Caco-2 (cell line): ENCODE results near the gene SEC14L5. TPM values are rescaled to one million over a fixed set of nuclear protein-coding genes. Genes with fewer than 3 reads are reported as not detected.

Experiments
- BruUV-seq: library from RNA; stranded (reverse); fragments of 400-500 nt; replicated peaks from 2 replicates; lab custom pipeline; 2021; lab: Mats Ljungman, UMichigan
- CTCF ChIA-PET: fragments of 300-600 bp; sonication (Branson Sonifier 250); formaldehyde crosslinking; loops from one replicate; lab custom pipeline; 2022; ENCODE audit warnings: antibody characterized with exemption; lab: Charles Lee
- POLR2A ChIA-PET: fragments of 300-600 bp; sonication (Branson Sonifier 250); formaldehyde crosslinking; loops from one replicate; lab custom pipeline; 2022; ENCODE audit warnings: antibody characterized with exemption; lab: Charles Lee
- DNase-seq, 2 experiments: peaks; one replicate each; pipeline versions ENCODE4 v3.0.0 to v3.0.0-alpha.2; 2020 to 2022
- H3K27me3 ChIP-seq: replicated peaks from 2 replicates; pipeline ENCODE4 v1.6.0; 2011; ENCODE audit warnings: low read length; ENCODE audit not compliant: control insufficient read depth, insufficient read depth
- H3K36me3 ChIP-seq: 2 replicates; pipeline ENCODE4 v1.5.1; 2011; ENCODE audit warnings: low read length; ENCODE audit not compliant: control insufficient read depth, insufficient read depth
- H3K4me1 ChIP-seq: fragments of 250-450 bp; sonication (Bioruptor Pico); 2 replicates; pipeline ENCODE4 v1.5.1; 2020; ENCODE audit warnings: mild to moderate bottlenecking
- H3K4me3 ChIP-seq: 2 replicates; pipeline ENCODE4 v1.5.1; 2011; ENCODE audit warnings: low read depth, mild to moderate bottlenecking, control low read depth, low read length
- H3K9me3 ChIP-seq: fragments of 250-450 bp; sonication (Bioruptor Pico); 2 replicates; pipeline ENCODE4 v1.5.1; 2020; ENCODE audit warnings: mild to moderate bottlenecking, moderate library complexity
- H3K27ac Mint-ChIP-seq: one replicate; pipeline ENCODE4 v1.8.0; 2022; ENCODE audit warnings: mixed read lengths; ENCODE audit not compliant: unreplicated experiment
- H3K27me3 Mint-ChIP-seq: one replicate; pipeline ENCODE4 v1.8.0; 2022; ENCODE audit warnings: mixed read lengths; ENCODE audit not compliant: insufficient read depth, unreplicated experiment
- H3K36me3 Mint-ChIP-seq: one replicate; pipeline ENCODE4 v1.8.0; 2022; ENCODE audit warnings: mild to moderate bottlenecking, mixed read lengths; ENCODE audit not compliant: insufficient read depth, unreplicated experiment
- H3K4me1 Mint-ChIP-seq: one replicate; pipeline ENCODE4 v1.8.0; 2022; ENCODE audit warnings: low read depth, mixed read lengths; ENCODE audit not compliant: unreplicated experiment
- H3K4me3 Mint-ChIP-seq: one replicate; pipeline ENCODE4 v1.8.0; 2022; ENCODE audit warnings: mild to moderate bottlenecking, moderate library complexity, mixed read lengths; ENCODE audit not compliant: unreplicated experiment
- H3K9me3 Mint-ChIP-seq: one replicate; pipeline ENCODE4 v1.8.0; 2022; ENCODE audit warnings: mixed read lengths; ENCODE audit not compliant: unreplicated experiment
- CTCF ChIP-seq, 2 experiments: fragments of 200-600 bp in 1 of 2; IDR thresholded peaks; 1 replicate in 1 of 2; 2 replicates in 1 of 2; pipeline versions ENCODE4 v1.5.1 to v1.8.0; 2011 to 2022; ENCODE audit warnings: antibody characterized with exemption in 1 of 2, control low read depth in 1 of 2, inconsistent platforms in 1 of 2, low read depth in 1 of 2, low read length in 1 of 2, mild to moderate bottlenecking in 1 of 2, moderate library complexity in 1 of 2; ENCODE audit not compliant: insufficient read depth in 1 of 2, severe bottlenecking in 1 of 2, unreplicated experiment in 1 of 2
- intact Hi-C: fragments of 100-400 bp; cut with micrococcal nuclease; formaldehyde crosslinking; loops from one replicate; pipeline ENCODE4 v1.10.0; 2022; ENCODE audit not compliant: unreplicated experiment
- total RNA-seq: library from RNA; stranded (reverse); gene quantifications from 2 replicates; pipeline ENCODE4 v1.2.3, GENCODE V29; 2022

The SEC14L5 gene
- total RNA-seq, 1 experiment from 2014 or later, result 0.14 TPM

DNA sequence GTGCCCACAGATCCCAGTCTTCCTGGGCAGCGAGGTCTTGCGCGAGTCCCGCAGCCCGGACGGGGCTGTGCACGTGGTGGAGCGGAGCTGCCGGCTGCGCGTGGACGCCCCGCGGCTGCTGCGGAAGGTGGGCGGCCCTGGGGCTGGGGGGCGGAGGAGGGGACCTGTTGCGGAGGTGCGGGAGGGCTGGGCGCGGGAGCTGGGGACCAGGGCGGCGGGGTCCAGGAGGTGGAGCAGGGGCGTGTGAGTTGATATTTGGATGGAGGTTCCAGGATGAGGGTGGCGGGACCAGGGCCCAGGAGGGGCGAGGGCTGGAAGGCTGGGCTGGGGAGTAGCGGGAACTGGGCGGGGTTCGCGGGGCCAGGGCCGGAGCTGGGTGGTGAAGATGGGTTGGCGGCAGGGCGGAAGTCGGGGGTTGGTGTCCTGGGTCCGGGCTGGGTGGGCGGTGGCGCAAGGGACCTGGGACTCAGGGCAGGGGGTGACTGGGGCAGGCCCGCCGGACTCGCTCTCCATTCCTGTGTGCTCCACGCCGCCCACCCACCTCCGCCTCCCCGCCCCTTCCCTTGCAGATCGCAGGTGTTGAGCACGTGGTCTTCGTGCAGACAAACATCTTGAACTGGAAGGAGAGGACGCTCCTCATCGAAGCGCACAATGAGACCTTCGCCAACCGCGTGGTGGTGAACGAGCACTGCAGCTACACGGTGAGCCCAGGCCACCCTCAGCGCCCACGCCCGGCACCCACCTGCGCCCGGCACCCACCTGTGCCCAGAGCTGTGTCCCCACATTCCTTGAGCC, 29.6 kb downstream of the SEC14L5 start:
- no peaks in the 10 kb centered on the region for H3K4me1 Mint-ChIP-seq
- Histone ChIP-seq H3K36me3 (no peaks in the 10 kb centered on the region), H3K4me3 (peak overlapping the region; percentile 32), H3K9me3 (no peaks in the 10 kb centered on the region), H3K4me1 (no peaks in the 10 kb centered on the region), H3K27me3 (no peaks in the 10 kb centered on the region)
- no TSS peak for BruUV-seq
- POLR2A ChIA-PET, result no interaction called here
- peak in 1 of 2 experiments; percentile 13 for DNase-seq
- no peak overlapping the region for H3K27ac Mint-ChIP-seq
- CTCF ChIA-PET, result interaction anchor here (0.6 kb wide), 1 partner anchor 431 kb away, joined by 6 read pairs; no protein-coding TSS in a partner anchor
- H3K4me3 Mint-ChIP-seq, result peak overlapping the region; percentile 51
- peaks cover 8% of the 10 kb centered on the region for H3K27me3 Mint-ChIP-seq
- intact Hi-C loops, result no loop called here
- H3K36me3 Mint-ChIP-seq, result no peaks in the 10 kb centered on the region
- no peaks in the 10 kb centered on the region for H3K9me3 Mint-ChIP-seq
- TF ChIP-seq CTCF (IDR thresholded peaks at IDR 0.05; ENCODE audit: insufficient read depth in 1 of 2, low read depth in 1 of 2, low read length in 1 of 2, severe bottlenecking in 1 of 2, unreplicated experiment in 1 of 2), result no peak

DNA sequence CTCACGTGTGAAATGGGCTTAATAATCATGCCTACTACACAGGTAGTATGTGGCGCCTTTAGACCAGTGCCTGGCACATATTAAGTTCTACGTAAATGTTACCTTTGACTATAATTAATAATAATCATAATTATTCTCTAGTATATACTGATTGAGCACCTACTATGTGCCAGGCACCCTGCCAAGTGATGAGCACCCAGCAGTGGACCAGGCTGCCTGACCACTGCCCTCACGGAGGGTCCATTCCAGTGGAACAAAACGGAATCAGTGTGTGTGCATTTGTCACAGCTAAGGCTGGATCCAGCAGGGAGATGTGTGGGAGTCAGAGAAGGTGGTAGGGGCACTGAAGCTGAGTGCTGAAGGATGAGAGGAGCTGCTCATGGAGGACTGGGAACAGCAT, 30.5 kb downstream of the SEC14L5 start:
- DNase-seq, result no peak
- Mint-ChIP-seq H3K27me3 (peaks cover 8% of the 10 kb centered on the region), H3K4me3 (peak overlapping the region; percentile 51), H3K4me1 (no peaks in the 10 kb centered on the region), H3K9me3 (no peaks in the 10 kb centered on the region), H3K36me3 (no peaks in the 10 kb centered on the region), H3K27ac (no peak overlapping the region)
- Histone ChIP-seq H3K4me1 (no peaks in the 10 kb centered on the region), H3K27me3 (no peaks in the 10 kb centered on the region), H3K9me3 (no peaks in the 10 kb centered on the region), H3K4me3 (no peak overlapping the region), H3K36me3 (no peaks in the 10 kb centered on the region)
- no peak for TF ChIP-seq CTCF (IDR thresholded peaks at IDR 0.05; ENCODE audit: insufficient read depth in 1 of 2, low read depth in 1 of 2, low read length in 1 of 2, severe bottlenecking in 1 of 2, unreplicated experiment in 1 of 2)
- ChIA-PET POLR2A (no interaction called here), CTCF (no interaction called here)
- intact Hi-C loops, result no loop called here
- BruUV-seq, result no TSS peak

- Histone ChIP-seq H3K27me3 (no peaks in the 10 kb centered on the region), H3K36me3 (no peaks in the 10 kb centered on the region), H3K4me3 (no peak overlapping the region), H3K4me1 (no peaks in the 10 kb centered on the region), H3K9me3 (no peaks in the 10 kb centered on the region)
- Mint-ChIP-seq H3K27me3 (peaks cover 8% of the 10 kb centered on the region), H3K4me3 (no peak overlapping the region), H3K27ac (no peak overlapping the region), H3K4me1 (no peaks in the 10 kb centered on the region), H3K9me3 (no peaks in the 10 kb centered on the region), H3K36me3 (no peaks in the 10 kb centered on the region)
- BruUV-seq, result no TSS peak
- intact Hi-C loops, result no loop called here
- CTCF ChIA-PET, result no interaction called here
- no peak for DNase-seq
- no peak for TF ChIP-seq CTCF (IDR thresholded peaks at IDR 0.05; ENCODE audit: insufficient read depth in 1 of 2, low read depth in 1 of 2, low read length in 1 of 2, severe bottlenecking in 1 of 2, unreplicated experiment in 1 of 2)
- POLR2A ChIA-PET, result no interaction called here
Measured at GRCh38 chr16:4989391-4990006, 31.4 kb downstream of the SEC14L5 start.
